H9 (cell line): ENCODE results near the gene GPC6. TPM values are rescaled to one million over a fixed set of nuclear protein-coding genes. Genes with fewer than 3 reads are reported as not detected.

Experiments
- DNase-seq: peaks from one replicate; pipeline ENCODE4 v3.0.0-alpha.2; 2017
- H2AFZ ChIP-seq: one replicate; pipeline ENCODE4 v1.6.1; 2013; ENCODE audit warnings: mild to moderate bottlenecking, low read length, control low read depth, moderate library complexity
- H2AK5ac ChIP-seq: 2 replicates; pipeline ENCODE4 v1.6.1; 2013; ENCODE audit warnings: low read length, control low read depth, mixed read lengths; ENCODE audit not compliant: insufficient read length
- H2BK120ac ChIP-seq: one replicate; pipeline ENCODE4 v1.6.1; 2013; ENCODE audit warnings: low read depth, mild to moderate bottlenecking, low read length, control low read depth, inconsistent platforms; ENCODE audit not compliant: poor library complexity, severe bottlenecking
- H2BK12ac ChIP-seq: 2 replicates; pipeline ENCODE4 v1.6.1; 2013; ENCODE audit warnings: low read length, control low read depth, mixed read lengths, low read depth; ENCODE audit not compliant: insufficient read length
- H2BK15ac ChIP-seq: 2 replicates; pipeline ENCODE4 v1.6.1; 2013; ENCODE audit warnings: low read depth, low read length, control low read depth
- H2BK20ac ChIP-seq: one replicate; pipeline ENCODE4 v1.6.1; 2013; ENCODE audit warnings: low read depth, mild to moderate bottlenecking, low read length, control low read depth, inconsistent platforms; ENCODE audit not compliant: poor library complexity, severe bottlenecking
- H2BK5ac ChIP-seq: 2 replicates; pipeline ENCODE4 v1.6.1; 2013; ENCODE audit warnings: low read length, control low read depth, mixed read lengths; ENCODE audit not compliant: insufficient read length
- H3K14ac ChIP-seq: 2 replicates; pipeline ENCODE4 v1.6.1; 2013; ENCODE audit warnings: low read length, control low read depth; ENCODE audit not compliant: insufficient read depth
- H3K18ac ChIP-seq: 2 replicates; pipeline ENCODE4 v1.6.1; 2013; ENCODE audit warnings: low read depth, mild to moderate bottlenecking, mixed read lengths, low read length, control low read depth; ENCODE audit not compliant: insufficient read length
- H3K23ac ChIP-seq: 2 replicates; pipeline ENCODE4 v1.6.1; 2013; ENCODE audit warnings: low read length, control low read depth, mixed read lengths, low read depth; ENCODE audit not compliant: insufficient read length
- H3K23me2 ChIP-seq: 2 replicates; pipeline ENCODE4 v1.6.1; 2013; ENCODE audit warnings: low read depth, mild to moderate bottlenecking, mixed read lengths, low read length, control low read depth; ENCODE audit not compliant: insufficient read length, poor library complexity, severe bottlenecking
- H3K27ac ChIP-seq: 2 replicates; pipeline ENCODE4 v1.5.1; 2013; ENCODE audit warnings: low read length, control low read depth, mixed read lengths, low read depth; ENCODE audit not compliant: insufficient read length
- H3K27me3 ChIP-seq: 2 replicates; pipeline ENCODE4 v1.6.1; 2013; ENCODE audit warnings: low read length, control low read depth, inconsistent platforms; ENCODE audit not compliant: insufficient read depth
- H3K4ac ChIP-seq: 2 replicates; pipeline ENCODE4 v1.6.1; 2013; ENCODE audit warnings: low read depth, mild to moderate bottlenecking, control low read depth, inconsistent platforms, low read length, moderate library complexity
- H3K4me1 ChIP-seq: 2 replicates; pipeline ENCODE4 v1.6.1; 2013; ENCODE audit warnings: low read length, control low read depth, inconsistent platforms; ENCODE audit not compliant: insufficient read depth
- H3K4me2 ChIP-seq: 2 replicates; pipeline ENCODE4 v1.6.1; 2013; ENCODE audit warnings: low read length, control low read depth, mixed read lengths; ENCODE audit not compliant: insufficient read length, insufficient read depth
- H3K56ac ChIP-seq: 2 replicates; pipeline ENCODE4 v1.6.1; 2013; ENCODE audit warnings: low read depth, mild to moderate bottlenecking, mixed read lengths, low read length, control low read depth; ENCODE audit not compliant: insufficient read length
- H3K79me1 ChIP-seq: 2 replicates; pipeline ENCODE4 v1.6.1; 2013; ENCODE audit warnings: low read depth, mild to moderate bottlenecking, moderate library complexity, low read length, control low read depth, inconsistent platforms; ENCODE audit not compliant: insufficient read depth, poor library complexity, severe bottlenecking
- H3K79me2 ChIP-seq: 2 replicates; pipeline ENCODE4 v1.6.1; 2013; ENCODE audit warnings: low read length, control low read depth, inconsistent platforms; ENCODE audit not compliant: insufficient read depth
- H3K9ac ChIP-seq: 2 replicates; pipeline ENCODE4 v1.6.1; 2013; ENCODE audit warnings: low read length, control low read depth, mixed read lengths; ENCODE audit not compliant: insufficient read length; ENCODE audit errors: extremely low read depth
- H3K9me3 ChIP-seq: one replicate; pipeline ENCODE4 v1.6.1; 2013; ENCODE audit warnings: low read depth, low read length, inconsistent platforms; ENCODE audit not compliant: control insufficient read depth
- H3T11ph ChIP-seq: one replicate; pipeline ENCODE4 v1.6.1; 2013; ENCODE audit warnings: mild to moderate bottlenecking, low read length, control low read depth, inconsistent platforms
- H4K20me1 ChIP-seq: one replicate; pipeline ENCODE4 v1.6.1; 2013; ENCODE audit not compliant: control insufficient read depth, insufficient read length, insufficient read depth
- H4K5ac ChIP-seq: 2 replicates; pipeline ENCODE4 v1.6.1; 2013; ENCODE audit warnings: low read depth, mild to moderate bottlenecking, mixed read lengths, low read length, control low read depth; ENCODE audit not compliant: insufficient read length
- H4K8ac ChIP-seq: replicated peaks from 2 replicates; pipeline ENCODE4 v1.6.1; 2013; ENCODE audit warnings: low read length, control low read depth, mixed read lengths, low read depth; ENCODE audit not compliant: insufficient read length
- H4K91ac ChIP-seq: 2 replicates; pipeline ENCODE4 v1.6.1; 2013; ENCODE audit warnings: low read depth, mild to moderate bottlenecking, moderate library complexity, mixed read lengths, low read length, control low read depth; ENCODE audit not compliant: insufficient read length
- H3K27ac Mint-ChIP-seq, 3 experiments: 2 replicates in 2 of 3; 3 replicates in 1 of 3; pipeline ENCODE4 v1.8.0; 2020 to 2021; ENCODE audit warnings: mixed read lengths in 3 of 3, mild to moderate bottlenecking in 1 of 3, moderate library complexity in 1 of 3
- H3K27me3 Mint-ChIP-seq: 2 replicates; pipeline ENCODE4 v1.8.0; 2021; ENCODE audit warnings: low read depth, mild to moderate bottlenecking, moderate library complexity, mixed read lengths
- H3K36me3 Mint-ChIP-seq, 3 experiments: 2 replicates in 2 of 3; 3 replicates in 1 of 3; pipeline ENCODE4 v1.8.0; 2020 to 2021; ENCODE audit warnings: low read depth in 3 of 3, mixed read lengths in 3 of 3; ENCODE audit not compliant: insufficient read depth in 1 of 3
- H3K4me1 Mint-ChIP-seq, 2 experiments: 2 replicates each; pipeline ENCODE4 v1.8.0; 2020; ENCODE audit warnings: mixed read lengths in 2 of 2
- H3K4me3 Mint-ChIP-seq, 2 experiments: 2 replicates in 1 of 2; 3 replicates in 1 of 2; pipeline ENCODE4 v1.8.0; 2020 to 2021; ENCODE audit warnings: mild to moderate bottlenecking in 2 of 2, mixed read lengths in 2 of 2, moderate library complexity in 1 of 2
- H3K9me3 Mint-ChIP-seq, 2 experiments: 2 replicates in 1 of 2; 3 replicates in 1 of 2; pipeline ENCODE4 v1.8.0; 2020; ENCODE audit warnings: mild to moderate bottlenecking in 2 of 2, mixed read lengths in 2 of 2, moderate library complexity in 1 of 2
- WGBS: extraction: QIAGEN DNeasy Blood & Tissue Kit; methylation state at CpG from one replicate; pipeline ENCODE4 v1.1.7; 2013; ENCODE audit warnings: missing lambda C conversion rate, low lambda C conversion rate, mixed read lengths; ENCODE audit not compliant: insufficient read length; ENCODE audit errors: extremely low coverage; 5-methylcytosine and 5-hydroxymethylcytosine counted together
- total RNA-seq: library from RNA; stranded (reverse); gene quantifications from 2 replicates; pipeline ENCODE4 v1.2.1, GENCODE V29; 2021
- TF ChIP-seq, protein P1 (sequence below): fragments of 200-600 bp; sonication (generic); conservative IDR thresholded peaks from 3 replicates; pipeline ENCODE4 v1.8.0; 2021; ENCODE audit warnings: antibody characterized with exemption, mild to moderate bottlenecking

The GPC6 gene
- total RNA-seq, 1 experiment from 2014 or later: 15.6 TPM

GRCh38 chr13:94053986-94054593 is 827.5 kb downstream of the GPC6 start:
- H3T11ph ChIP-seq: no peak overlapping the region
- no peak overlapping the region for H3K4me2 ChIP-seq
- H4K20me1 ChIP-seq: no peaks in the 10 kb centered on the region
- Mint-ChIP-seq H3K4me3 (no peak overlapping the region), H3K27ac (no peak overlapping the region), H3K9me3 (no peaks in the 10 kb centered on the region), H3K36me3 (no peaks in the 10 kb centered on the region), H3K27me3 (no peaks in the 10 kb centered on the region), H3K4me1 (no peaks in the 10 kb centered on the region)
- H3K23ac ChIP-seq: no peak overlapping the region
- H4K5ac ChIP-seq: no peak overlapping the region
- no peak overlapping the region for H3K4ac ChIP-seq
- no peak overlapping the region for H2BK5ac ChIP-seq
- H3K4me1 ChIP-seq: no peaks in the 10 kb centered on the region
- H2BK12ac ChIP-seq: no peak overlapping the region
- H2AK5ac ChIP-seq: no peak overlapping the region
- H3K18ac ChIP-seq: no peak overlapping the region
- no peaks in the 10 kb centered on the region for H3K23me2 ChIP-seq
- WGBS: no CpG with 5 or more reads among the region's 11 CpGs
- H3K79me1 ChIP-seq: no peaks in the 10 kb centered on the region
- no peak overlapping the region for H3K27ac ChIP-seq
- H3K27me3 ChIP-seq: no peaks in the 10 kb centered on the region
- no peak overlapping the region for H4K91ac ChIP-seq
- no peak overlapping the region for H3K9ac ChIP-seq
- H2AFZ ChIP-seq: no peak overlapping the region
- H3K56ac ChIP-seq: no peak overlapping the region
- no peak for DNase-seq
- no peak overlapping the region for H4K8ac ChIP-seq
- no peak overlapping the region for H2BK120ac ChIP-seq
- H2BK20ac ChIP-seq: no peak overlapping the region
- TF ChIP-seq, protein P1, sequence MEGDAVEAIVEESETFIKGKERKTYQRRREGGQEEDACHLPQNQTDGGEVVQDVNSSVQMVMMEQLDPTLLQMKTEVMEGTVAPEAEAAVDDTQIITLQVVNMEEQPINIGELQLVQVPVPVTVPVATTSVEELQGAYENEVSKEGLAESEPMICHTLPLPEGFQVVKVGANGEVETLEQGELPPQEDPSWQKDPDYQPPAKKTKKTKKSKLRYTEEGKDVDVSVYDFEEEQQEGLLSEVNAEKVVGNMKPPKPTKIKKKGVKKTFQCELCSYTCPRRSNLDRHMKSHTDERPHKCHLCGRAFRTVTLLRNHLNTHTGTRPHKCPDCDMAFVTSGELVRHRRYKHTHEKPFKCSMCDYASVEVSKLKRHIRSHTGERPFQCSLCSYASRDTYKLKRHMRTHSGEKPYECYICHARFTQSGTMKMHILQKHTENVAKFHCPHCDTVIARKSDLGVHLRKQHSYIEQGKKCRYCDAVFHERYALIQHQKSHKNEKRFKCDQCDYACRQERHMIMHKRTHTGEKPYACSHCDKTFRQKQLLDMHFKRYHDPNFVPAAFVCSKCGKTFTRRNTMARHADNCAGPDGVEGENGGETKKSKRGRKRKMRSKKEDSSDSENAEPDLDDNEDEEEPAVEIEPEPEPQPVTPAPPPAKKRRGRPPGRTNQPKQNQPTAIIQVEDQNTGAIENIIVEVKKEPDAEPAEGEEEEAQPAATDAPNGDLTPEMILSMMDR: no peak
- H3K14ac ChIP-seq: no peak overlapping the region
- H2BK15ac ChIP-seq: no peak overlapping the region
- no peaks in the 10 kb centered on the region for H3K79me2 ChIP-seq
- H3K9me3 ChIP-seq: no peaks in the 10 kb centered on the region
